ENCODE data around the gene OCIAD1.
A peak's percentile ranks its signal among the peaks of the same experiment; 100 is the strongest.
"Not testable (repeated sequence)": the region's sequence is repeated elsewhere in the genome, so short reads cannot be mapped to it uniquely, and the experiment has no call there.

Gene OCIAD1

GRCh38 chr4:48830706-48831531 lies at the start of gene OCIAD1:
OCIAD1 (plus strand) TSS chr4:48831088; CDS start chr4:48832625, 1,537 bp downstream.
- peak; percentile 81 for FAIRE-seq

- no peak for FAIRE-seq
These were observed 48.9 kb upstream of the OCIAD1 start for GRCh38 chr4:48781968-48782367.

- no peak for FAIRE-seq
These were observed 45.6 kb upstream of the OCIAD1 start for GRCh38 chr4:48785302-48785701.

GRCh38 chr4:48786549-48786948 lies 44.3 kb upstream of the OCIAD1 start:
- FAIRE-seq, result no peak

- FAIRE-seq, result no peak
These were observed 43.8 kb upstream of the OCIAD1 start for GRCh38 chr4:48787056-48787455.

- no peak for FAIRE-seq
These were observed 40.3 kb upstream of the OCIAD1 start for GRCh38 chr4:48790561-48790960.

- no peak for FAIRE-seq
These were observed 39.6 kb upstream of the OCIAD1 start for GRCh38 chr4:48791313-48791712.

- no peak for FAIRE-seq
These were observed 38.4 kb upstream of the OCIAD1 start for GRCh38 chr4:48792348-48793006.

- no peak for FAIRE-seq
These were observed 35.8 kb upstream of the OCIAD1 start for GRCh38 chr4:48795108-48795507.

- no peak for FAIRE-seq
These were observed 34.5 kb upstream of the OCIAD1 start for GRCh38 chr4:48796191-48796926.

GRCh38 chr4:48796927-48797679 lies 33.8 kb upstream of the OCIAD1 start:
- no peak for FAIRE-seq

GRCh38 chr4:48798117-48798516 lies 32.8 kb upstream of the OCIAD1 start:
- FAIRE-seq, result no peak

- FAIRE-seq, result no peak
These were observed 31.7 kb upstream of the OCIAD1 start for GRCh38 chr4:48799157-48799556.

GRCh38 chr4:48800155-48800554 lies 30.7 kb upstream of the OCIAD1 start:
- not testable (repeated sequence) for FAIRE-seq

- no peak for FAIRE-seq
These were observed 29.7 kb upstream of the OCIAD1 start for GRCh38 chr4:48801016-48801715.

- no peak for FAIRE-seq
These were observed 26.1 kb upstream of the OCIAD1 start for GRCh38 chr4:48804584-48805301.

- no peak for FAIRE-seq
These were observed 18.0 kb upstream of the OCIAD1 start for GRCh38 chr4:48812866-48813265.

GRCh38 chr4:48813964-48814363 lies 16.9 kb upstream of the OCIAD1 start:
- no peak for FAIRE-seq

GRCh38 chr4:48815483-48815882 lies 15.4 kb upstream of the OCIAD1 start:
- FAIRE-seq, result no peak

- FAIRE-seq, result not testable (repeated sequence)
These were observed 14.6 kb upstream of the OCIAD1 start for GRCh38 chr4:48816297-48816696.

GRCh38 chr4:48816971-48817370 lies 13.9 kb upstream of the OCIAD1 start:
- no peak for FAIRE-seq
